B cell (primary cell): ENCODE data around the gene CYP51A1.

ENCODE experiments used
- CTCF ChIP-seq: fragments of 200-600 bp; IDR thresholded peaks from one replicate; pipeline ENCODE4 v1.8.0; 2022; ENCODE audit warnings: antibody characterized with exemption, mild to moderate bottlenecking
- EZH2 ChIP-seq: IDR thresholded peaks from 2 replicates; pipeline ENCODE4 v1.6.1; 2012; ENCODE audit warnings: borderline replicate concordance, low read depth, mild to moderate bottlenecking, moderate library complexity, low read length; ENCODE audit not compliant: insufficient read depth, poor library complexity, severe bottlenecking

DNA sequence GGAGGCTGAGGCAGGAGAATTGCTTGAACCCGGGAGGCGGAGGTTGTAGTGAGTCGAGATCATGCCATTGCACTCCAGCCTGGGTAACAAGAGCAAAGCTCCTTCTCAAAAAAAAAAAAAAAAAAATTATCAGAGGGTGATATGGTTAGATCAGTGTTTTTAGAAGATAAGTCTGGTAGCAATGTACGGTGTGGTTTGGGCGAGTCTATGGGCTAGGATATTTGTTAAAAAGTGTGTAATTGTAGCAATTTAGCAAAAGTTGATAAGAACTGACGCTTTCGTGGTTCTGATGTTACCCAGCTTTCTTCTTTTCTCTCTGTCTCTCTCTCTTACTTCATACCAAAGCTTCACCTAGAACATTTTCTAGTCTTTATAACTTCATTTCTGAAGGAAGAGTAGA is 6.9 kb upstream of the CYP51A1 start:
- no peak for TF ChIP-seq EZH2
- no peak for TF ChIP-seq CTCF
